Measurements from ENCODE around the gene RC3H2. TPM values are rescaled to one million over a fixed set of nuclear protein-coding genes. Genes with fewer than 3 reads are reported as not detected.

RC3H2 gene
- total and polyA plus RNA-seq, 10 of the 15 experiments (the other 5 are each of a cell fraction or from before 2014, with no cell fraction given): 7.2 to 25.5 (median 16.1) TPM

DNA sequence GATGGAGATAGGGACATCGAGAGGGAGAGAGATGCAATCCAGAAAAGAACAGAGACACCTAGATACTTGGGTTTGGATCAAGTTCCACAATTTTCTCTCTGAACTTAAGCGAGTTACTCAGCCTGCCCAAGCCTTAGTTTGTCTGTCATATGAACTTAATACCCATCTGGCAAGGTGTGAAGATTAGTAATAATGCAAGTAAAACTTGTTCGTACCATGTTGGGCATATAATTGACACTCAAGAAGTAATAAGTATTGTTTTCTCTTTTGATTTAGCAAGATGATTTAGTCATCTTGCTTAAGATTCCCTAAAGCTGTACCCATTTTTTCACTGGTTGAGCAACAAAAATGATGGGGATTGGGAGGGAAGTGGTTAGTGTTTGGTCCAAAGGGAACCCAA is 43.2 kb upstream of the RC3H2 start (continued):
- TF ChIP-seq, protein P1, sequence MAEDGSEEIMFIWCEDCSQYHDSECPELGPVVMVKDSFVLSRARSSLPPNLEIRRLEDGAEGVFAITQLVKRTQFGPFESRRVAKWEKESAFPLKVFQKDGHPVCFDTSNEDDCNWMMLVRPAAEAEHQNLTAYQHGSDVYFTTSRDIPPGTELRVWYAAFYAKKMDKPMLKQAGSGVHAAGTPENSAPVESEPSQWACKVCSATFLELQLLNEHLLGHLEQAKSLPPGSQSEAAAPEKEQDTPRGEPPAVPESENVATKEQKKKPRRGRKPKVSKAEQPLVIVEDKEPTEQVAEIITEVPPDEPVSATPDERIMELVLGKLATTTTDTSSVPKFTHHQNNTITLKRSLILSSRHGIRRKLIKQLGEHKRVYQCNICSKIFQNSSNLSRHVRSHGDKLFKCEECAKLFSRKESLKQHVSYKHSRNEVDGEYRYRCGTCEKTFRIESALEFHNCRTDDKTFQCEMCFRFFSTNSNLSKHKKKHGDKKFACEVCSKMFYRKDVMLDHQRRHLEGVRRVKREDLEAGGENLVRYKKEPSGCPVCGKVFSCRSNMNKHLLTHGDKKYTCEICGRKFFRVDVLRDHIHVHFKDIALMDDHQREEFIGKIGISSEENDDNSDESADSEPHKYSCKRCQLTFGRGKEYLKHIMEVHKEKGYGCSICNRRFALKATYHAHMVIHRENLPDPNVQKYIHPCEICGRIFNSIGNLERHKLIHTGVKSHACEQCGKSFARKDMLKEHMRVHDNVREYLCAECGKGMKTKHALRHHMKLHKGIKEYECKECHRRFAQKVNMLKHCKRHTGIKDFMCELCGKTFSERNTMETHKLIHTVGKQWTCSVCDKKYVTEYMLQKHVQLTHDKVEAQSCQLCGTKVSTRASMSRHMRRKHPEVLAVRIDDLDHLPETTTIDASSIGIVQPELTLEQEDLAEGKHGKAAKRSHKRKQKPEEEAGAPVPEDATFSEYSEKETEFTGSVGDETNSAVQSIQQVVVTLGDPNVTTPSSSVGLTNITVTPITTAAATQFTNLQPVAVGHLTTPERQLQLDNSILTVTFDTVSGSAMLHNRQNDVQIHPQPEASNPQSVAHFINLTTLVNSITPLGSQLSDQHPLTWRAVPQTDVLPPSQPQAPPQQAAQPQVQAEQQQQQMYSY (CRISPR knock-in tag; IDR thresholded peaks at IDR 0.05): no peak
- TF ChIP-seq, protein P2, sequence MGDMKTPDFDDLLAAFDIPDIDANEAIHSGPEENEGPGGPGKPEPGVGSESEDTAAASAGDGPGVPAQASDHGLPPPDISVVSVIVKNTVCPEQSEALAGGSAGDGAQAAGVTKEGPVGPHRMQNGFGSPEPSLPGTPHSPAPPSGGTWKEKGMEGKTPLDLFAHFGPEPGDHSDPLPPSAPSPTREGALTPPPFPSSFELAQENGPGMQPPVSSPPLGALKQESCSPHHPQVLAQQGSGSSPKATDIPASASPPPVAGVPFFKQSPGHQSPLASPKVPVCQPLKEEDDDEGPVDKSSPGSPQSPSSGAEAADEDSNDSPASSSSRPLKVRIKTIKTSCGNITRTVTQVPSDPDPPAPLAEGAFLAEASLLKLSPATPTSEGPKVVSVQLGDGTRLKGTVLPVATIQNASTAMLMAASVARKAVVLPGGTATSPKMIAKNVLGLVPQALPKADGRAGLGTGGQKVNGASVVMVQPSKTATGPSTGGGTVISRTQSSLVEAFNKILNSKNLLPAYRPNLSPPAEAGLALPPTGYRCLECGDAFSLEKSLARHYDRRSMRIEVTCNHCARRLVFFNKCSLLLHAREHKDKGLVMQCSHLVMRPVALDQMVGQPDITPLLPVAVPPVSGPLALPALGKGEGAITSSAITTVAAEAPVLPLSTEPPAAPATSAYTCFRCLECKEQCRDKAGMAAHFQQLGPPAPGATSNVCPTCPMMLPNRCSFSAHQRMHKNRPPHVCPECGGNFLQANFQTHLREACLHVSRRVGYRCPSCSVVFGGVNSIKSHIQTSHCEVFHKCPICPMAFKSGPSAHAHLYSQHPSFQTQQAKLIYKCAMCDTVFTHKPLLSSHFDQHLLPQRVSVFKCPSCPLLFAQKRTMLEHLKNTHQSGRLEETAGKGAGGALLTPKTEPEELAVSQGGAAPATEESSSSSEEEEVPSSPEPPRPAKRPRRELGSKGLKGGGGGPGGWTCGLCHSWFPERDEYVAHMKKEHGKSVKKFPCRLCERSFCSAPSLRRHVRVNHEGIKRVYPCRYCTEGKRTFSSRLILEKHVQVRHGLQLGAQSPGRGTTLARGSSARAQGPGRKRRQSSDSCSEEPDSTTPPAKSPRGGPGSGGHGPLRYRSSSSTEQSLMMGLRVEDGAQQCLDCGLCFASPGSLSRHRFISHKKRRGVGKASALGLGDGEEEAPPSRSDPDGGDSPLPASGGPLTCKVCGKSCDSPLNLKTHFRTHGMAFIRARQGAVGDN (IDR thresholded peaks at IDR 0.05): no peak
- TF ChIP-seq DPF2 (IDR thresholded peaks at IDR 0.05): no peak; the same call in 1 of the 2 replicates
- no peak for TF ChIP-seq SREBF1 (IDR thresholded peaks at IDR 0.05; ENCODE audit: low read length)
